Endothelial cell of hepatic sinusoid (primary cell): ENCODE results near the gene SLC46A1.

Experiments
- in situ Hi-C: cut with HindIII; loops from 2 replicates; pipeline ENCODE4 v1.10.0; 2017; ENCODE audit warnings: low sequenced_read_pairs

SLC46A1 gene

DNA sequence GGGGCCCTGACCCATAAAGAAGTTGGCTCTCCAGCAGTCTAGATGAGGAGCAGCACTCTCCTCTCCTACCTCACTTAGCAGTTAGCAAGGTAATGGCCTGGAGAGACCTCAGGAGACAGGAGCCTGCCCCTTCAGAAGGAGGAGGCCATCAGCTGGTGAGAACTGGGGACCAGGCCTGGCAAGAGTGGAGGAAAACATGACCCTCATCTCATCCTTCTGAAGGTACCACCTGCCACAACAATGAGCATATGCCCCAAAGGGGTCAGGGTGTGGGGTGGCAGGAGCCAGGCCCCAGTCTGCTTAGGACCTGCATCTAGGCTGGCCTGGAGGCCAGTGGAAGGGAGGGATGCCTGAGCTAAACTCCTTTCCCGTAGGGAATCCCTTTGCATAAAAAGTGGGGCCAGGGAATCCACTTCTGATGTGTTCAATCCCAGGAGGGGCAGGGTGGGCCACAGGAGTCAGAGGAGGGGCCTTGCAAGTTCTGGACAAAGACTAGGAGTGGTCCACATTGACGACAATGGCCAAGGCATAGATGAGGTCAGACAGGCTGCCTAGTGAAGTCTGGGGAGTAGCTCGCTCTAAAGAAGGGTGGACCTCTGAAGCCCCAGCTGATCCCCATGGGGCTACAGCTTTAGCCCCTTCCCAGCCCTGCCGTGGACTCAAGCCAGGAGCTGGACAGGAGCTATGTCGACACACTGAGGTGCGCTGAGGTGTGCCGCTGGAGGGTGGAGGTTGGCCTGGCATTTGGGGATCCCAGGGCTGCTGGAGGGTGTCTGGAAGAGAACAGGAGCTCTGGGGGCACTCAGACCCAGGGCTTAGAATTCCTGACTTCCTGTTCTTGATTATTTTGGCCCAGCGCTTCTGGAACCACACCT, 42.0 kb downstream of the SLC46A1 start:
- in situ Hi-C loops: no loop called here

DNA sequence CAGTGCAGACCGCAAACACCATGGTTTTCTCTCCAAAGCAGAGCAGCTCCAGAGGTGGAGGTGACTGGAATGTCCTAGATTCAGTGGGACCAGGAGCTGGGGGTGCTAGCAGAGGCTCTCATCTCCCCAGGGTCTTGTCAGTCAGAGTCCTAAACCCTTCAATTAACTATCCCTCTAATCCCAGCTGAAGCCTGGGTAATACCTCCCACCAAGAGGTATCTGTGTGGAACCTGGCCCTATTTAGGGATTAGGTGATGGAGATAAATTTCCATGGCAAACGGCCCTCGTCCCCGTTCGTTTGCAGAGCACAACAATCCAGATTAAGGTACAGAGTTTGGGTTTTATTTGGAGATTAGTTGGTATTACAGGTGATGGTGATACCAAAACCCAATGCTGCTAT, 42.8 kb downstream of the SLC46A1 start:
- in situ Hi-C loops: no loop called here

DNA sequence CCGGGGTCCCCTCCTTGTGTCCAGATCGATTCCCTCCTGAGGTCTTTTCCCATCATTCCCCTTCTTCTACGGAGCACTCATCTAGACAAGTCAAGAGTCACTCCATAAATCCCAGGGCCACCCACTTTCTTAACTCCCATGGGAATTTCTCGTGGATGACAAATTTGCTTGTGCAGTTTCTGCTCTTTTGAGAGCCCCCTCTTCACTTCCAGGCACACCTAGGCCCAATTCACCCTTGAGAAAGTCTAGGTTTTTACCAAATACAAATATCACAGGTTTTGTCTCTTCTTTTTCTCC, 48.2 kb downstream of the SLC46A1 start:
- in situ Hi-C loops: loop anchor here (5.0 kb wide), 1 partner anchor 41 kb away; the partner anchor contains the start of gene TMEM97

DNA sequence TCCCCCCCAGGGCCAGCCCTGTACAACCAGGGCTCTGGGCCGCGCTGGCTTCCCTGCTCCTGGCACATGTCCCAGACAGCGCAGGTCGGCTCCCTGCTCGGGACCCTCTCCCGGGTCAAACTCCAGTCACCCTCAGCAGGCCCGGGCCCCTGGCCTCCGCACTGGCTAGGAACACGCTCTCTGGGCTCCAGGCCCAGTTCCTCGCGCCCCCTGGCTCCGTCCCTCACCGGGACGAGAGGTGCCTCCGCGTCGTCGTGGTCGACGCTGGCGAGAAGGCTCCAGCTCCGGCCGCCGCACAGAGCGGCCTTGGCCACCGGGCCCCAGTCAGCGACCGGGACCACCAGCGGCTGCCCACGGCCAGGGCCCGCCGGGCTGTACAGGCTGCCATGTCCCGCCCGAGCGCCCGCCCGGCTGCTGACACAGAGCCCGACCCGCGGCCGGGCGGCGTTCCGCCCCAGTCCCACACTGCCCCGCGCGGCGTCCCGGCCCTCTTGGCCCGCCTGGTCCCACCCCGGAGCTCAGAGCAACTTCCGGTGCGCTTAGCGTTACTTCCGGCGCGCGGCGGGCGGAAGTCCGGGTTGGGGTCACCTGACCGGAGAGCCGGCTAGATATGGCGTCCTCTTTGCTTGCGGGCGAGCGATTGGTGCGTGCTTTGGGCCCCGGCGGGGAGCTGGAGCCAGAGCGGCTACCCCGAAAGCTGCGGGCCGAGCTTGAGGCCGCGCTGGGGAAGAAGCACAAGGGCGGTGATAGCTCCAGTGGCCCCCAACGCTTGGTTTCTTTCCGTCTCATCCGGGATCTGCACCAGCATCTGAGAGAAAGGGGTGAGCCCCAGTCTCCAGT, 48.7 kb downstream of the SLC46A1 start, which contains the start of gene POLDIP2:
TSS of gene POLDIP2 (minus strand) at position 467 of the 840 bp plus-strand sequence. CDS start at position 388, 79 bp downstream.
- in situ Hi-C loops: loop anchor here (5.0 kb wide), 1 partner anchor 40 kb away; the partner anchor contains the start of gene TMEM97

DNA sequence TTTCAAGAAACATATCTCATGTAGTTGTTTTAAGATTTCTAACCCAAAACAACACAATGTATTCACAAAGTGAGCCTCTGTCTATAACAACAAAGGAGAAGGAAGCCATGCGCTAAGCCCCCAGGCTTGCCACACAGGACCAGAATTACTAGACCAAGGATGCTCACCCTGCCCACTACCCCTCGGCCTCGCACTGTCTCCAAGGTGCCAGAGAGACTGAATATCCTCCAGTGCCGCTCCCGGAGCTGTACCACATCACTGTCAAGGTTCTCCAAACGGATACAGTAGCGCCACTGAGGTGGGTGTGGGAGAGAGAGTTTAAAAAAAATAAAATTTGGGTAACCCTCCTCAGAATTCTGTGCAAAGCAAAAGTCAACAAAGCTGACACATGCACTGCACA, 55.7 kb downstream of the SLC46A1 start:
- in situ Hi-C loops: no loop called here

DNA sequence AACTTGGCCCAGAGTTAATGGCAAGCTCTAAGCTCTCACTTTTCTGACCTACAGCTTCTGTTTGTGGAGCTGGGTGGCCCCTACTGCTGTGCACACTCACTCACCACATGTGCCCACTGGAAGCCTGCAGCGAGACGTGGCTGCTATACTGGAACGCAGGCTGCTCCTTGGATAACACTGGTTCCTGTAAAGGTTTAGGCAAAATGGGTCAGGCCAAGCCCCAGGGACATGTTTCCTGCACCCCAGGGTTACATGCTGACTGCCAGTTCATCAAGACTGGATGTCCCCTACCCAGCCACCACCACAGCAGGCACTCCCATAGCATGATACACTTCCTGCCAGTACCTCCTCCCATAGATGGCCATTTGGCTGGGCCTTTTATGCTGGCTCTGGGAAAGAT, 57.0 kb downstream of the SLC46A1 start:
- in situ Hi-C loops: no loop called here

DNA sequence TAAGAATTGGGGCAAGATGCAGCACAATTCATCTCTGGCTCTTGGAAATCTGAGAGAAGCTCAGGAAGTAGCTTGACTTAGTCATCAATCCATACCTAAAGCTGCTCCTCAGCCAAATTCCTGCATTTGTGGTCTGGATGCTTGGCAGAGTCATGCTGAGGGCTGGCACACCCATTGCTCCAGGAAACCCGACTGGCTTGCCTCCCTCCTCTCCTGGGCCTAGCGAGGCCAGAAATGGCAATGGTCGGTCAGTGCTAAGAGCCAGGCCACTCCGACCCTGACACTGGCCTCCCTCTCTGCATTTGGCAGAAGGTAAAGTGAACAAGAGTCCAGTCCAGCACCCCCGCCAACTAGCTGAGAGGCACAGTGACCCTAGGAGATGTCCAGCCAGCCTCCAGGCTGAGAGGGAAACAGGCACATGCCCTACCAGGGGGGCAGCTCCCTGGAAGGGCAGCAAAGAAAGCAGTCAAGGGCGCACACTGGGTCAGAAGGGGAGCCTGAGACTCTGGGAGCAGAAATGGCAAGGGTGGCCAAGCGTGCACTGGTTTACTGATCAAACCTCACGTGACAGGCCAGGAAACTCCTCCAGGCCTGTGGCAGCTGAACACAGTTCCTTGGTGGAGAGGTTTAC, 58.6 kb downstream of the SLC46A1 start:
- in situ Hi-C loops: no loop called here

DNA sequence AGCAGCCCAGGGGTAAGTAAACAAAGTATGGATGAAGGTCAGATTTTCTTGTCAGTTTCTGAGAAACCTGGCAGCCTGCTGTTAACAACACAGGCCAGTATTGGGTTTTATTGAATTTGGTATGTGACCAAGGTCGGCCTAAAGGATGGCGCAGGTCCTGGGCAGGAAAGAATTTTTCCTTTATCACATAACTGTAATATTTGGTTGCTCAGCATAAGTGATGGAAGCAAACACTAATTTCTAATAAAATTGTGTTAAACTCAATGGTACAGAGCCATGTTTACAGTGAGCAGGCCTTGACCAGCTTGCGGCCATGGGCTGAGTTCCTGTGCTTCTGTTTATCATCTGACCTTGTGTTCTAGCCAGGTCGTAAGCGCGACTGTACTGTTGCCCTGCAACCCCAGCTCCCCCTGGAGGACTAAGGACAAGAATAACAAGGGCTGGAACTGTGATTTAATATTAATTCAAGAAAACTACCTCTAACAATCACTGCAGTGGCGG, 59.2 kb downstream of the SLC46A1 start:
- in situ Hi-C loops: no loop called here

DNA sequence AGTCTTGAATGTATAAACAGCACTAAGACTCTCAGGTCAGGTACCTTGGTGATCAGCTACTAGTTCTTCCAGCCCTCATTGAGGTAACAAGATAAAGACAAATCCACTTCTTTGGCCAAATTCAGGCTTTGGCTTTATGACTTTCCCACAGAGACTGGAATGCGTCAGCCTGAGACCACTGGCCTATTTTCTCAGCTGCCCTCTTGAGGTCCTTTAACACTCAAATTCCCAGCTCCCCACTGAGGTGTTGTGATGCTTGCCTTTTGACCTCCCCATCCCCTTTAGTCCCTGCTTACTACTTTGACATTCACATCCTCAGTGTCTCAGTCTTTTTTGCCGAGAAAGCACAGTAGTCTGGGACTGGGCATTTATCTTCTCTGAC, 59.8 kb downstream of the SLC46A1 start:
- in situ Hi-C loops: no loop called here

DNA sequence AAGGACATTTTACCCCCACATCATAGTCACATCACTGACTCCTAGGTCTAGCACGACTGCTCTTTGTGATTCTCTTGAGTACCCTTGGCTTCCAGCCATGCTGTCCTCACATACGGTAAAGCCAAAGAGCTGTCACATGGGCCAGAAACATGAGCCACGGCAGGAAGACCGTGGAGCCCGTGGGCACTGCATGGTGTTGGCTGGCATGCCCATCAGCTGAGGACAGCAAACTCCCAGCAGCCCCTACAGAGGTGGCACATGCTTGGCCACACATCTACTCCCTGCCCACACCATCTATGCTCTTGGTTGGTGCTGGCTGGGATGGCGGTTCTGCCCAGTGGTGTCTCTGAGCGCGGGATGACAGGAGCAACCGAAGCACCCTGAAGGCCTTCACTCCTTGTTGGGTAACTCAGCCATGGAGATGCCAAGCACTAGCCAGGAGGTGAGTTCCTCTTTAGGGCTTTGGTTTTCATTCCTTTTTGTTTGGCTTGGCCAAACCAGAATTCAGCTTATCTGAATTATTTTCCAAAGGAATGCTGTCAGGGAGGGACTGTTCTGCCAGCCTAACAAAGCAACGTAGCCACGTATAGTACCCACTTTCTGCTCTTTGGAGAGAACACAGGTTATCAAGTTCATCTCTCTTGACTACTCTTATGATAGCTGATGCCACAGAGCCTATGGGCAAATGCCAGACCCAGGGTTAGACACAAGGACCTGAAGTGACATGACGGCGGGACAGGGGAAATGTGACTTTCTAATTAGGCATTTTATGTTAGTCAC, 60.4 kb downstream of the SLC46A1 start:
- in situ Hi-C loops: no loop called here
